Adrenal gland (tissue), 12 donors: Measurements from ENCODE around the gene DOCK8. TPM values are rescaled to one million over a fixed set of nuclear protein-coding genes. Genes with fewer than 3 reads are reported as not detected.

Source experiments
- DNase-seq, 7 donors: peaks; one replicate each; pipeline ENCODE4 v3.0.0-alpha.2; 2019 to 2020
- H3K27ac ChIP-seq, 5 donors: fragments of 200-600 bp; sonication (generic) in 4 of 5; 1 replicate in 3 of 5; 2 replicates in 2 of 5; pipeline versions ENCODE4 v1.5.1 to v1.8.0; 2016 to 2020; ENCODE audit warnings: mild to moderate bottlenecking in 1 of 5
- H3K27me3 ChIP-seq: fragments of 200-600 bp; 2 replicates; pipeline ENCODE4 v1.8.0; 2021
- H3K36me3 ChIP-seq, 2 donors: fragments of 200-600 bp; replicated peaks in 1 of 2; 1 replicate in 1 of 2; 2 replicates in 1 of 2; pipeline versions ENCODE4 v1.5.1 to v1.8.0; 2018 to 2022
- H3K4me1 ChIP-seq, 2 donors: fragments of 200-600 bp; replicated peaks in 1 of 2; 1 replicate in 1 of 2; 2 replicates in 1 of 2; pipeline versions ENCODE4 v1.5.1 to v1.8.0; 2018 to 2021
- H3K4me3 ChIP-seq, 4 donors: fragments of 200-600 bp; sonication (generic) in 3 of 4; one replicate each; pipeline ENCODE4 v1.5.1; 2016 to 2018
- H3K9me3 ChIP-seq, 3 donors: fragments of 200-600 bp; sonication (generic) in 1 of 3; replicated peaks in 1 of 3; 1 replicate in 2 of 3; 2 replicates in 1 of 3; pipeline versions ENCODE4 v1.5.1 to v1.8.0; 2016 to 2021
- POLR2A ChIP-seq, 2 donors: fragments of 450-650 bp; IDR thresholded peaks; one replicate each; pipeline ENCODE4 v1.6.1; 2017; ENCODE audit warnings: antibody characterized with exemption in 2 of 2, mild to moderate bottlenecking in 2 of 2, moderate library complexity in 1 of 2
- WGBS, 4 donors: extraction: QIAGEN DNeasy Blood & Tissue Kit in 2 of 4; methylation state at CpG; one replicate each; pipeline versions ENCODE4 v1.1.5 to v1.1.7; 2013 to 2017; 5-methylcytosine and 5-hydroxymethylcytosine counted together
- intact Hi-C, 2 donors: fragments of 100-400 bp; cut with DNase I; formaldehyde crosslinking; loops; one replicate each; pipeline versions ENCODE4 v1.14.1 to v1.15.0; 2022 to 2023
- polyA plus RNA-seq, 3 donors: library from polyadenylated mRNA; stranded (reverse); fragments of 200-250 nt in 2 of 3; fragments of 350-450 nt in 1 of 3; fragmentation: Illumina TruSeq in 1 of 3; extraction: RNeasy Lipid Tissue Mini Kit (QIAGEN cat#74804) in 1 of 3; gene quantifications; one replicate each; pipeline ENCODE4 v1.2.3, GENCODE V29; 2013 to 2014
- total RNA-seq, 9 donors: library from RNA; depleted of rRNA in 4 of 9; stranded (reverse); fragments of >200 nt in 4 of 9; fragments of 120-200 nt in 1 of 9; fragmentation: NEBNext Ultra II Directional in 1 of 9; extraction: Animal tissue kit (Norgen Biotek cat#: 25700) in 1 of 9; gene quantifications; one replicate each; pipeline versions ENCODE4 v1.1.0 to v1.2.4, GENCODE V29; 2013 to 2023
- TF ChIP-seq, protein P1 (sequence below), 6 experiments: fragments of 450-650 bp in 4 of 6; fragments of 200-600 bp in 2 of 6; sonication (generic) in 1 of 6; IDR thresholded peaks; 1 replicate in 5 of 6; 2 replicates in 1 of 6; pipeline versions ENCODE4 v1.5.1 to v1.8.0; 2016 to 2021; ENCODE audit warnings: antibody characterized with exemption in 6 of 6, mild to moderate bottlenecking in 2 of 6, moderate library complexity in 1 of 6
- donor health status: healthy with polysubstance abuse.
- donor health status: Bipolar disorder and iron deficiency.
- donor health status: DM: yes; HTN: yes; CAD: no.
- donor health status: DM: no; HTN: no; CAD: no.
- donor health status: DM: no; HTN: no; CAD: no.
- donor health status: DM: yes; HTN: yes; CAD: no.

Gene DOCK8
- total and polyA plus RNA-seq, 12 donors, result 8.3 to 134 (median 40.5) TPM

DNA sequence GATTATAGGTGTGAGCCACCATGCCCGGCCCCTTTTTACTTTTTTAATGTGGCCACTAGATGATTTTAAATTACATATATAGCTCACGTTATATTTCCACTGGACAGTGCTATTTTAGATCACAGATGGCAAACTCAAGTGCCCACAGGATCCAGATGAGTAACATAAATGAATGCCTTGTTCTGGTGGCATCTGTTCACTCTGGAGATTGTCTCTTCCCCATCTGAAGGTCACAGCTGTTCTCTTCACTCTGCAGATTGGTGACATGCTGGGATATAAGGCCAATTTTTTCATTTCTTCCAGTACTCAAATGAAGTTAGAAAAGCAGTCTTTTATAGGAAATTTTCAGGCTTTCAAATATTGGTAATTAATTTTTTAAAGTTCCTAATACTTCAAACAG is 160.1 kb downstream of the DOCK8 start:
- DNase-seq, result no peak
- intact Hi-C loops, result no loop called here
- no peak overlapping the region for H3K27ac ChIP-seq
- H3K36me3 ChIP-seq, result peaks cover 0 to 28% of the 10 kb centered on the region in 2 donors
- H3K27me3 ChIP-seq, result no peaks in the 10 kb centered on the region
- WGBS, 4 donors, result 78 to 88% (median 88%) methylated on average over 2 of the region's 2 CpGs
- H3K9me3 ChIP-seq, result no peaks in the 10 kb centered on the region
- H3K4me1 ChIP-seq, result peaks cover 9 to 10% of the 10 kb centered on the region in 2 donors
- no peak overlapping the region for H3K4me3 ChIP-seq
- TF ChIP-seq, protein P1, sequence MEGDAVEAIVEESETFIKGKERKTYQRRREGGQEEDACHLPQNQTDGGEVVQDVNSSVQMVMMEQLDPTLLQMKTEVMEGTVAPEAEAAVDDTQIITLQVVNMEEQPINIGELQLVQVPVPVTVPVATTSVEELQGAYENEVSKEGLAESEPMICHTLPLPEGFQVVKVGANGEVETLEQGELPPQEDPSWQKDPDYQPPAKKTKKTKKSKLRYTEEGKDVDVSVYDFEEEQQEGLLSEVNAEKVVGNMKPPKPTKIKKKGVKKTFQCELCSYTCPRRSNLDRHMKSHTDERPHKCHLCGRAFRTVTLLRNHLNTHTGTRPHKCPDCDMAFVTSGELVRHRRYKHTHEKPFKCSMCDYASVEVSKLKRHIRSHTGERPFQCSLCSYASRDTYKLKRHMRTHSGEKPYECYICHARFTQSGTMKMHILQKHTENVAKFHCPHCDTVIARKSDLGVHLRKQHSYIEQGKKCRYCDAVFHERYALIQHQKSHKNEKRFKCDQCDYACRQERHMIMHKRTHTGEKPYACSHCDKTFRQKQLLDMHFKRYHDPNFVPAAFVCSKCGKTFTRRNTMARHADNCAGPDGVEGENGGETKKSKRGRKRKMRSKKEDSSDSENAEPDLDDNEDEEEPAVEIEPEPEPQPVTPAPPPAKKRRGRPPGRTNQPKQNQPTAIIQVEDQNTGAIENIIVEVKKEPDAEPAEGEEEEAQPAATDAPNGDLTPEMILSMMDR (IDR thresholded peaks at IDR 0.05), result no peak
- no peak for TF ChIP-seq POLR2A (IDR thresholded peaks at IDR 0.05)

DNA sequence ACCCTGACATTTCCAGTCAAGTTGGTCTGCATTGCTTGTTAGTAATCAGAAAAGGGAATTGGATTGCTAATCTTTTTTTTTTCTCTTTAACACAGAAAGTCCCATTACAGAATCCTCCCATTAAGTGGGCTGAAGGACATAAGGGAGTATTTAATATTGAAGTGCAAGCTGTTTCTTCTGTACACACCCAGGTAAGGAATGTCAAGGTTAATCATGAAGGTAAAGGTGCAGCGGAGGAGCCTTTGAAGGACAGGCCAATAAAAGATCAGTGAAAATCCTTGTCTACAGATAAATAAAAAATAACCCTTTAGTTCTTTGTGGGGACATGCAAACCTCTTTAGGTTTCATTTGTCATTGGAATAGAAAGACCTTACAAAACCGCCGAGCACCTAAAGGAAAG is 161.4 kb downstream of the DOCK8 start:
- TF ChIP-seq POLR2A (IDR thresholded peaks at IDR 0.05), result no peak
- TF ChIP-seq, protein P1 (IDR thresholded peaks at IDR 0.05), result no peak
- Histone ChIP-seq H3K27me3 (no peaks in the 10 kb centered on the region), H3K9me3 (no peaks in the 10 kb centered on the region), H3K27ac (no peak overlapping the region), H3K4me1 (peaks cover 7 to 10% of the 10 kb centered on the region in 2 donors), H3K36me3 (peaks cover 0 to 28% of the 10 kb centered on the region in 2 donors), H3K4me3 (no peak overlapping the region)
- no peak for DNase-seq
- intact Hi-C loops, result no loop called here
- 72 to 88% (median 75%) methylated on average over 3 of the region's 3 CpGs for WGBS, 4 donors

DNA sequence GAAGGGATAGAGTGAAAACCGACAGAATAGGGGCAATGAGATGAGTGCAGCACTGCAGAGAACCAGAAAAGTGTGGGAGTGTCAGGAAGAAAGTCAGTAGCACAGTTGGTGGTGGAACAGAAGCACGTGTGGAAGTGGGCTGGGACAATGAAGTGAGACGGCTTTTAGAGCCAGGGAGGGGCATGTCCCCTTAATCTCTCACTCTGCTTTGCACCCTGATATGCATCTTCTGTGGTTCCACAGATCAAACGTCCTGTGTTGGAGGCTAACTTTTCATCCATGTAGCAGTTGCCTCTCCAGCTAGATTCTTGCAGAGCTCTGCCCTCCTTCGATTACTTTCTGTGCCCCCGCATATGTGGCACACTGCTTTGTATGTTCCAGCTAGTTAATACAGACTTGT is 163.6 kb downstream of the DOCK8 start:
- Histone ChIP-seq H3K27me3 (no peaks in the 10 kb centered on the region), H3K27ac (no peak overlapping the region), H3K4me3 (no peak overlapping the region), H3K9me3 (no peaks in the 10 kb centered on the region), H3K36me3 (peaks cover 0 to 32% of the 10 kb centered on the region in 2 donors), H3K4me1 (peaks cover 0 to 4% of the 10 kb centered on the region in 2 donors)
- DNase-seq, result no peak
- TF ChIP-seq POLR2A (IDR thresholded peaks at IDR 0.05), result no peak
- TF ChIP-seq, protein P1 (IDR thresholded peaks at IDR 0.05), result no peak
- whole genome bisulfite sequencing, 4 donors, result 68 to 80% (median 72%) methylated on average over 6 of the region's 6 CpGs
- intact Hi-C loops, result no loop called here

DNA sequence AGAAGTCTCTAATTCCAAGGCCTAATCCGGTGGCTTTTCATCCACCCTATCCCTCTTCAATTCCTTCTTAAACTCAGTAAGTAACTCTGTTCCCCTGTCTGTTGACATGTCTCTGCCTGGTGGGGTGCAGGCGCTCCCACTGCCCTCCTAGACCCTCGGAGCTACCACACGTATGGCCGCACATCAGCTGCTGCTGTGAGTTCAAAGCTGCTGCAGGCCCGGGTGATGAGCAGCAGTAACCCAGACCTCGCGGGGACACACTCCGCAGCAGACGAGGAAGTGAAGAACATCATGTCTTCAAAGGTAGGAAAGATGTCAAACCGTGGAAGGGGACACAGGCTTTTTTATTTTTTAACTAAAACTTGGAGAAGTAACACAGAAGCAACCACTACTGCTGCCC is 167.7 kb downstream of the DOCK8 start:
- peak in 1 of 7 donors; percentile 8 for DNase-seq
- TF ChIP-seq, protein P1 (IDR thresholded peaks at IDR 0.05), result no peak
- no peak for TF ChIP-seq POLR2A (IDR thresholded peaks at IDR 0.05)
- no peak overlapping the region for H3K4me3 ChIP-seq
- H3K27me3 ChIP-seq, result no peaks in the 10 kb centered on the region
- no peaks in the 10 kb centered on the region for H3K9me3 ChIP-seq
- H3K4me1 ChIP-seq, result no peaks in the 10 kb centered on the region
- intact Hi-C loops, result no loop called here
- H3K36me3 ChIP-seq, result peaks cover 0 to 27% of the 10 kb centered on the region in 2 donors
- no peak overlapping the region for H3K27ac ChIP-seq
- WGBS, 4 donors, result 83 to 94% (median 92%) methylated on average over 11 of the region's 11 CpGs
